ENCODE results near the gene XPO6.

DNA sequence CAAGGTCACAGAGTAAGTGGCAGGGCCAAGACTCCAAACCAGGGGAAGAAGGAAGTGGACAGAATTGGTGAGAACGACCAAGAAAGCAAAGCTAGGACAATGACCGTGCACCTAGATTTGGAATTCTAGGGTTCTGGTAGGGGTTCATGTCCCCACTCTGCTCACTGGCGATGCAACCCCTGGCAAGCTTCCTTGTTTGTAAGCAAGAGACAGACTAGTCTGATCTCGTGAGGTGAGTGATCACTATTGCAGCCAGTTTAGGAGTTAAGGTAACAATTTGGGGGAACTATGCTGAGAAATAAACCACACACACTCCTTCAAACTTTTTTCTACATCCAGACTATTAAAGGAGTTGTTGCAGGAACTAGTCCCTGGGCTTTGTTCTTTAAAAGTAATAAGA lies 48.1 kb downstream of the XPO6 start:
- TF ChIP-seq, protein P1, sequence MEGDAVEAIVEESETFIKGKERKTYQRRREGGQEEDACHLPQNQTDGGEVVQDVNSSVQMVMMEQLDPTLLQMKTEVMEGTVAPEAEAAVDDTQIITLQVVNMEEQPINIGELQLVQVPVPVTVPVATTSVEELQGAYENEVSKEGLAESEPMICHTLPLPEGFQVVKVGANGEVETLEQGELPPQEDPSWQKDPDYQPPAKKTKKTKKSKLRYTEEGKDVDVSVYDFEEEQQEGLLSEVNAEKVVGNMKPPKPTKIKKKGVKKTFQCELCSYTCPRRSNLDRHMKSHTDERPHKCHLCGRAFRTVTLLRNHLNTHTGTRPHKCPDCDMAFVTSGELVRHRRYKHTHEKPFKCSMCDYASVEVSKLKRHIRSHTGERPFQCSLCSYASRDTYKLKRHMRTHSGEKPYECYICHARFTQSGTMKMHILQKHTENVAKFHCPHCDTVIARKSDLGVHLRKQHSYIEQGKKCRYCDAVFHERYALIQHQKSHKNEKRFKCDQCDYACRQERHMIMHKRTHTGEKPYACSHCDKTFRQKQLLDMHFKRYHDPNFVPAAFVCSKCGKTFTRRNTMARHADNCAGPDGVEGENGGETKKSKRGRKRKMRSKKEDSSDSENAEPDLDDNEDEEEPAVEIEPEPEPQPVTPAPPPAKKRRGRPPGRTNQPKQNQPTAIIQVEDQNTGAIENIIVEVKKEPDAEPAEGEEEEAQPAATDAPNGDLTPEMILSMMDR (conservative IDR thresholded peaks at IDR 0.05; ENCODE audit: low read length), result no peak
- no peak for TF ChIP-seq EZH2phosphoT487 (IDR thresholded peaks at IDR 0.05; ENCODE audit: borderline replicate concordance)
